HFFc6 (cell line): ENCODE measurements around the gene EMP3. TPM values are rescaled to one million over a fixed set of nuclear protein-coding genes. Genes with fewer than 3 reads are reported as not detected.

Experiments
- DNase-seq: peaks from one replicate; pipeline ENCODE4 v3.0.0-alpha.2; 2018
- H3K27ac Mint-ChIP-seq: 2 replicates; pipeline ENCODE4 v1.8.0; 2020; ENCODE audit warnings: mild to moderate bottlenecking, mixed read lengths
- H3K27me3 Mint-ChIP-seq: 2 replicates; pipeline ENCODE4 v1.8.0; 2021; ENCODE audit warnings: mild to moderate bottlenecking, moderate library complexity, mixed read lengths; ENCODE audit not compliant: insufficient read depth
- H3K36me3 Mint-ChIP-seq: 2 replicates; pipeline ENCODE4 v1.8.0; 2021; ENCODE audit warnings: low read depth, mixed read lengths
- H3K4me1 Mint-ChIP-seq: 2 replicates; pipeline ENCODE4 v1.8.0; 2020; ENCODE audit warnings: low read depth, mixed read lengths
- H3K4me3 Mint-ChIP-seq: 2 replicates; pipeline ENCODE4 v1.8.0; 2020; ENCODE audit warnings: mild to moderate bottlenecking, moderate library complexity, mixed read lengths
- H3K9me3 Mint-ChIP-seq: 2 replicates; pipeline ENCODE4 v1.8.0; 2020; ENCODE audit warnings: mild to moderate bottlenecking, mixed read lengths
- CTCF ChIP-seq: fragments of 200-600 bp; sonication (generic); IDR thresholded peaks from 2 replicates; pipeline ENCODE4 v1.5.0; 2021; ENCODE audit warnings: antibody characterized with exemption, mild to moderate bottlenecking
- total RNA-seq, 6 experiments: library from RNA; stranded (reverse); fragmentation: NEBNext Ultra II Directional; extraction: Animal tissue kit (Norgen Biotek cat#: 25700); gene quantifications; 2 replicates in 1 of 6; 3 replicates in 5 of 6; pipeline ENCODE4 v1.2.3, GENCODE V29; 2021

EMP3 gene
- total RNA-seq, 6 experiments from 2014 or later = 471 to 574 (median 525) TPM

GRCh38 chr19:48338802-48339503 lies 13.6 kb downstream of the EMP3 start:
- Mint-ChIP-seq H3K9me3 (no peaks in the 10 kb centered on the region), H3K36me3 (no peaks in the 10 kb centered on the region), H3K27ac (no peak overlapping the region), H3K27me3 (peaks cover 4% of the 10 kb centered on the region; the same call in 1 of the 2 replicates), H3K4me3 (no peak overlapping the region), H3K4me1 (peaks cover 13% of the 10 kb centered on the region)
- DNase-seq = no peak
- no peak for TF ChIP-seq CTCF

- H3K4me1 Mint-ChIP-seq = peaks cover 7% of the 10 kb centered on the region
- H3K9me3 Mint-ChIP-seq = no peaks in the 10 kb centered on the region
- DNase-seq = no peak
- no peak overlapping the region for H3K27ac Mint-ChIP-seq
- peaks cover 6% of the 10 kb centered on the region; the same call in 1 of the 2 replicates for H3K27me3 Mint-ChIP-seq
- TF ChIP-seq CTCF = no peak
- H3K36me3 Mint-ChIP-seq = no peaks in the 10 kb centered on the region
- H3K4me3 Mint-ChIP-seq = no peak overlapping the region
Observed at GRCh38 chr19:48340995-48341394, 15.6 kb downstream of the EMP3 start.

GRCh38 chr19:48341515-48342413 lies 16.4 kb downstream of the EMP3 start:
- Mint-ChIP-seq H3K27me3 (peaks cover 6% of the 10 kb centered on the region; the same call in 1 of the 2 replicates), H3K4me3 (no peak overlapping the region), H3K36me3 (no peaks in the 10 kb centered on the region), H3K9me3 (no peaks in the 10 kb centered on the region), H3K4me1 (peaks cover 7% of the 10 kb centered on the region), H3K27ac (no peak overlapping the region)
- no peak for DNase-seq
- no peak for TF ChIP-seq CTCF

GRCh38 chr19:48342414-48342738 lies 17.0 kb downstream of the EMP3 start:
- Mint-ChIP-seq H3K4me3 (no peak overlapping the region), H3K9me3 (no peaks in the 10 kb centered on the region), H3K4me1 (peaks cover 7% of the 10 kb centered on the region), H3K27ac (no peak overlapping the region), H3K36me3 (no peaks in the 10 kb centered on the region), H3K27me3 (peaks cover 6% of the 10 kb centered on the region; the same call in 1 of the 2 replicates)
- no peak for TF ChIP-seq CTCF
- no peak for DNase-seq

GRCh38 chr19:48342841-48343540 lies 17.6 kb downstream of the EMP3 start:
- no peak overlapping the region for H3K4me3 Mint-ChIP-seq
- no peaks in the 10 kb centered on the region for H3K36me3 Mint-ChIP-seq
- peak; percentile 16 for DNase-seq
- H3K27ac Mint-ChIP-seq = no peak overlapping the region
- no peak for TF ChIP-seq CTCF
- peaks cover 6% of the 10 kb centered on the region; the same call in 1 of the 2 replicates for H3K27me3 Mint-ChIP-seq
- no peaks in the 10 kb centered on the region for H3K9me3 Mint-ChIP-seq
- peaks cover 7% of the 10 kb centered on the region for H3K4me1 Mint-ChIP-seq
